ENCODE results near the gene CAMK2G.

DNA sequence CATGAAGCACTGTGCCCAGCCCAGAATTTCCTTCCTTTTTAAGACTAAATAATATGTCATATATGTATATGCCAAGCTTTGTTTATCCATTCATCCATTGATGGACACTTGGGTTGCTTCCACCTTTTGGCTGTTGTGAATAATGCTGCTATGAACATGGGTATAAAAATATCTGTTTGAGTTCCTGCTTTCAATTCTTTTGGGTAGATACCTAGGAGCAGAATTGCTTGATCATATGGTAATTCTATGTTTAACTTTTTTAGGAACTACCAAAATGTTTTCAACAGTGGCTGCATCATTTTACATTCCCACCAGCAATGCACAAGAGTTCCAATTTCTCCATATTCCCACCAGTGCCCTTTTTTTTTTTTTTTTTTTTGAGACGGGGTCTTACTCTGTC lies 23.3 kb upstream of the CAMK2G start:
- TF ChIP-seq, protein P1, sequence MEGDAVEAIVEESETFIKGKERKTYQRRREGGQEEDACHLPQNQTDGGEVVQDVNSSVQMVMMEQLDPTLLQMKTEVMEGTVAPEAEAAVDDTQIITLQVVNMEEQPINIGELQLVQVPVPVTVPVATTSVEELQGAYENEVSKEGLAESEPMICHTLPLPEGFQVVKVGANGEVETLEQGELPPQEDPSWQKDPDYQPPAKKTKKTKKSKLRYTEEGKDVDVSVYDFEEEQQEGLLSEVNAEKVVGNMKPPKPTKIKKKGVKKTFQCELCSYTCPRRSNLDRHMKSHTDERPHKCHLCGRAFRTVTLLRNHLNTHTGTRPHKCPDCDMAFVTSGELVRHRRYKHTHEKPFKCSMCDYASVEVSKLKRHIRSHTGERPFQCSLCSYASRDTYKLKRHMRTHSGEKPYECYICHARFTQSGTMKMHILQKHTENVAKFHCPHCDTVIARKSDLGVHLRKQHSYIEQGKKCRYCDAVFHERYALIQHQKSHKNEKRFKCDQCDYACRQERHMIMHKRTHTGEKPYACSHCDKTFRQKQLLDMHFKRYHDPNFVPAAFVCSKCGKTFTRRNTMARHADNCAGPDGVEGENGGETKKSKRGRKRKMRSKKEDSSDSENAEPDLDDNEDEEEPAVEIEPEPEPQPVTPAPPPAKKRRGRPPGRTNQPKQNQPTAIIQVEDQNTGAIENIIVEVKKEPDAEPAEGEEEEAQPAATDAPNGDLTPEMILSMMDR (IDR thresholded peaks at IDR 0.05 in 4 of 5, conservative IDR thresholded peaks at IDR 0.05 in 1 of 5): no peak
- TF ChIP-seq POLR2A (IDR thresholded peaks at IDR 0.05): no peak
